GM19099 (cell line): ENCODE measurements around the gene PPARD.

Source experiments
- POLR2A ChIP-seq: IDR thresholded peaks from 3 replicates; pipeline ENCODE4 v1.6.1; 2011; ENCODE audit warnings: low read depth; ENCODE audit not compliant: insufficient read length; ENCODE audit errors: extremely low read depth

Gene PPARD

GRCh38 chr6:35342258-35343091 is at the start of gene PPARD:
PPARD (plus strand) TSS chr6:35342558; CDS start chr6:35411088, 68,530 bp downstream.
- TF ChIP-seq POLR2A, result peak; percentile 58

GRCh38 chr6:35293681-35294080 is 48.7 kb upstream of the PPARD start:
- TF ChIP-seq POLR2A, result no peak

DNA sequence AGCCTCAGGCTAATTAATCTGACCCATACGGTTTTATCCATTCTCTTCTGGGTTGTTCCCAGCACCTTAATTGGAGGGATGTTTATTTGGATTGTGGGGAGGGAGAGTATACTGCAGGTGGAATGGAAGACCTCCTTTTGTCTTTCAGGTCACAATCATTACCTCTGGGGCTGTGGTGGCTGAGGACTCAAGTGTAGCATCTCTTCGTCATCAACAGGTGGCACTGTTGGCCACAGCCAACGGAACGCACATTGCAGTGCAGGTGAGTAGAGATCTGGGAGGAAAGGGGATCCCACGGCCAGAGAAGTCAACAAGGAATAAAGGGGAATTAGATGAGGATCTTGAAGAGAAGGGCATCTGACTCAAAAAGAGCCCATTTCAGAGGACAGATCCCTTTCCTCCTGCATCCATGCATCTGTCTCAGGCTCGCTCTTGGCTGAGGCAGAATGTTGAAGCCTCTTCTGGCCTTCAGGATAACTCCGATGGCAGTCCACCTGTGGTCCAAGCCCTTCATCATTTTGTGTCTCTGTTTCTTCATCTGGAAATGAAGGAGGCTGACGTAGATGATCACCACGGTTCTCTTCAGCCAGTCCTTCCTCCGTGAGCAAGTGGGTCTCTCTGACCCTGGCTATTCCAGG is 47.9 kb upstream of the PPARD start:
- no peak for TF ChIP-seq POLR2A

DNA sequence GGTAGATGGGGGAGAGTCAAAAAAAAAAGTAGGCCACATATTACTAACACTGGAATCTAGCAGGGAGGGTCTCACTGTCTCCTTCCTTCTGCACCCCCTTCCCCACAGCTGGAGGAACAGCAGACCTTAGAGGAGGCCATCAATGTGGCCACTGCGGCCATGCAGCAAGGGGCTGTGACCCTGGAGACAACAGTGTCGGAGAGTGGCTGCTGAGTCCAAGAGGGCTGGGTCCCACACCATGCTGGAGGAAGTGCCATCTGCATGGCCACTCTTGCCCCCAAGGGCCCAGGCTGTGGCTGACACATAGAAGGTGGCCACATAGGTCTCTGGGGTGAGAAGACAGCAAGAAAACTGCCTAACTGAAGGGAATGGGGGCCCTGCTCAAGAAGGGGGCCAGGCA is 47.3 kb upstream of the PPARD start:
- no peak for TF ChIP-seq POLR2A

GRCh38 chr6:35295521-35296315 is 46.6 kb upstream of the PPARD start:
- TF ChIP-seq POLR2A, result no peak

- TF ChIP-seq POLR2A, result no peak
Measured at GRCh38 chr6:35296931-35297600, 45.3 kb upstream of the PPARD start.

DNA sequence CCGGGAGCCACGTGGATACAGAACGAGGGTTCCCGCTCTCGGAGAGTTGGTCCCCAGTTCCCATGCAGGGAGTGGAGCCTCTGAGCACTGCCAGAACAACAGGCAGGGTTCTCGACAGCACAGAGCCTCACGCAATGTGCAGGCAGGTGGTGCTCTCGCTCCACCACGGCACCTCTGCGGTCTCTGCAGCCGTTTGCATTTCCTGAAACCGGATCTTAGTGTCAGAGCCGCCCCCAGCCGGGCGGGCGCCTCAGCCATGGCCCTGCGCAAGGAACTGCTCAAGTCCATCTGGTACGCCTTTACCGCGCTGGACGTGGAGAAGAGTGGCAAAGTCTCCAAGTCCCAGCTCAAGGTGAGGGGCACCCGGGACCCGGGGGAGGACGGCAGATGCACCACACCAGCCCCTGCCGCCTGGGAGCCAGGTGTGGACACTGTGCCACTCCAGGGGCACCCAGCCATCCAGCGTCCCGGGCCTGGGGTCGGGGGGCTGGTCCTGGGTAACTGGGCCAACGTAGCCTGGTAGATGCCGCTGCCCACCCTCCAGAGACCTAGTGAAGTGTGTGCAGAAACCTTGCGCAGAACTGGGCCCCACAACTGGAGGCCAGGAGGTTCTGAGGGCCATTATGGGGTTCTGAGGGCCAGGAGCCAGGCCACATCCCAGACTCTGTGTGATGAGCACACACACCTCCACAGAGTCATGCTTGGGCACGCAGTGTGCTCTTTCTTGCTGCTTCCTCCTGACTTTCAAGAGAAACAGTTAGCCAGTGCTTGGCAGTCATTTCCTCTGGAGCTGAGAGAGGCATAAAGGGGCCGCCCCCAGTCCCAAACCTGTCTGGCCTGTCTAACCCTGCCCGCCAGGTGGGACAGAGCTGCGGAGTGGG is 44.5 kb upstream of the PPARD start, which contains the start of gene DEF6:
DEF6 (plus strand) TSS at position 218 of the 881 bp plus-strand sequence; CDS start at position 257, 39 bp downstream.
- TF ChIP-seq POLR2A, result peak; percentile 69

GRCh38 chr6:35298625-35299140 is 43.7 kb upstream of the PPARD start:
- TF ChIP-seq POLR2A, result no peak

DNA sequence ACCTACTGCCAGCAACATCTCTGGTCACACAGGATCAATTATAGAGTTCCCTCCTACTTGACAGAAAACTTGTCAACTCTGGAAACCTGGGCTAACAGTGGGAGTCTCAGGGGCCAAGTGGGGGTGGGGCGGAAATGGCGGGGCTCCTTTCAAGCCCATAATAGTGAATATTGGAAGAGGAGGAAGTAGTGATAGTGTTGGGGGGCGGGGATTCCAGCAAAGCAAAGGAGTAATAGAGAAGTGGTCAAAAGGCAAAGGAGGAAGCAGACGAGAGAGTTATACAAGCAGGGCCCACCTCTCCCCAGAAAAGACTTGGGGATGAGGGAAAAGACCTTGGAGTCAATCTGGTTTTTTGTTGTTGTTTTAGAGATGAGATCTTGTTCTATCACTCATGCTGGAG is 42.7 kb upstream of the PPARD start:
- no peak for TF ChIP-seq POLR2A

GRCh38 chr6:35300848-35301247 is 41.5 kb upstream of the PPARD start:
- no peak for TF ChIP-seq POLR2A

DNA sequence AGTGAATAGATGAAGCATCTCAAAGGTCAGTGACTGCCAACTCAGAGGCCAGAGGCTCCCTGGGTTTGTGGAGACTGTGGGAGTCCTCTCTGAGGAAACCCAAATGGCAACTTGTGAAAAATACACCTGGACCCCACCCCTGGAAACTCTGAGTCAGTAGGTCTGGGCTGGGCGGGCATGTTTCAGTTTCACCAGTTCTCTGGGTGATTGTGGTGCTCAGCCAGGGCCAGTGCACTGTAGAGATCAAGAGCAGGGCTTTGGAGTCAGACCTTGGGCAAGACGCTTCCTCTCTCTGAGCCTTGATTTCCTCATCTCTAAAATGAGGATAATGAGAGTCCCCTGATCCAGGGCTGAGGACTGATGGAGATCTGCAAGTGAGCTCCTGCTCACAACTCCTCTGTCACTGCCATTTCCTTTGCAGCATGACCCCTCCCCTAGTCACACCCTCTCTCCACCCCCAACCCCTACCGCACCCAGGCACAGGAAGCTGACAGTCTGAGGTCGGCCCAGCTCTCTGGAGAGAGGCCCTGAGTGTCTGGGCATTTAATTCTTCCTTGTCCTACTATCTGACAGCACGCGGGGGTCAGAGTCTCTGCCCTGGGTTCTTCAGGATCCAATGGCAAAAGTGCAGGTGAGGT is 39.6 kb upstream of the PPARD start:
- TF ChIP-seq POLR2A, result peak; percentile 73

DNA sequence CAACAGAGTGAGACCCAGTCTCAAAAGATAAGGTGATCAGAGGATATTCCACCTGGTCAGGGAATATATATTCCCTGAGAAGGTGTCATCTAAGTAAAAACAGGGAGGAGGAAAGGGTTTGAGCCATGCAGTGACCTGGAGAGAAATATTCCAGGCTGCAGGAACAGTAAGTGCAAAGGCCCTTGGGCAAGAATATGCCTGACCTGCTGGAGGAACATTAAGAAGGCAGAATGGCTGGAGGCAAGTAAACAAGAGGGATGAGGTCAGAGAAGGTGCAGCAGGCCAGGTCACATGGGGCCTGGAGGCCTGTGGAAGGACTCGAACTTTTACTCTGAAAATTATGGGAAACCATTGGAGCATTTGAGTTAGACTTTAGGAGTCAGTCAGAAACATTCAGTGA is 38.1 kb upstream of the PPARD start:
- no peak for TF ChIP-seq POLR2A

DNA sequence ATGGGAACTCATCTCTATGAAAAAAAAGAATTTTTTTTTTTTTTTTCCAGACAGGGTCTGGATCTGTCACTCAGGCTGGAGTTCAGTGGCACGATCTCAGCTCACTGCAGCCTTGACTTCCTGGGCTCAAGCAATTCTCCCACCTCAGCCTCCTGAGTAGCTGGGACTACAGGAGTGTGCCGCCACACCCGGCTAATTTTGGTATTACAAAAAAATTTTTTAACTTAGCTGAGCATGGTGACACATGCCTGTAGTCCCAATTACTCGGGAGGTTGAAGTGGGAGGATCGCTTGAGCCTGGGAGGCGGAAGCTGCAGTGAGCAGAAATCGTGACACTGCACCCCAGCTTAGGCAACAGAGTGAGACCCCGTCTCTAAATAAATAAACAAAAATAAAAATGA is 37.2 kb upstream of the PPARD start:
- no peak for TF ChIP-seq POLR2A

DNA sequence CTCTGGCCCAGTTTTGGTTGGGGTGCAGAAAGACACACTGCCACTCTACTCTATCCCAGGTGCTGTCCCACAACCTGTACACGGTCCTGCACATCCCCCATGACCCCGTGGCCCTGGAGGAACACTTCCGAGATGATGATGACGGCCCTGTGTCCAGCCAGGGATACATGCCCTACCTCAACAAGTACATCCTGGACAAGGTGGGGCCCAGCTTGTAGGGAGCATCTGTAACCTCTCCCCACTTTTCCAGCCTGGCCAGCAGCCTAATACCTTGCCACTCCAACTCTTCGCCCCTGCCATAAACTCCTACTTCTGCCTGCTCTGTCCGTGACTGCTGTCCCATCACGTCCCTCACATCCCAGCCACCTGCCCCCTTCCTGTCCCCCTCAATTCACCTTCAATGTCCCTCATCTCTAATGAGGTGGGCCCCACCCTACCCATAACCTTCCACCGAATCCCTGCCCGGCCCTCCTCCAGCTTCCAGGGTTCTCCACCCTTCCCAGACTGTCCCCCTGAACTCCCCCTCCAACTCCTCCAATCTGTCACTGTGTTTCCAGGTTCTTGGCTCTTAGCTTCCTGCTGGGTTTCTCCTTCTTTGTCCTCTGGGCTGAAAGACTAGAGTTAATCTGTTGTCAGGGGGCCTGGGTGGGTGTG is 32.6 kb upstream of the PPARD start:
- TF ChIP-seq POLR2A, result no peak
